ENCODE measurements around the gene STUB1. TPM values are rescaled to one million over a fixed set of nuclear protein-coding genes. Genes with fewer than 3 reads are reported as not detected.

Gene STUB1
- total and polyA plus RNA-seq, 2 donors: 70.2 to 122 TPM

- Histone ChIP-seq H3K4me3 (ENCODE audit: low read length in 2 of 2) (peak within 1 kb of the TSS; percentile 72 to 91), H3K27ac (ENCODE audit: low read depth in 1 of 2, low read length in 1 of 2) (peak within 1 kb of the TSS; percentile 36 to 89), H3K36me3 (ENCODE audit: control insufficient read depth in 2 of 2, insufficient read depth in 2 of 2, low read length in 1 of 2) (peaks cover 39% of the 10 kb centered on the region in 2 donors), H3K9me3 (ENCODE audit: control insufficient read depth in 2 of 2, insufficient read depth in 1 of 2, low read length in 1 of 2) (no peaks in the 10 kb centered on the region), H3K4me1 (ENCODE audit: control insufficient read depth in 2 of 2, insufficient read depth in 2 of 2, low read length in 2 of 2) (peaks cover 8 to 12% of the 10 kb centered on the region in 2 donors), H3K27me3 (ENCODE audit: control insufficient read depth in 2 of 2, insufficient read depth in 1 of 2, low read length in 1 of 2) (no peaks in the 10 kb centered on the region)
- WGBS: under 1% methylated on average over 78 of the region's 78 CpGs
- peak in 7 of 9 donors; percentile 67 to 91 (median 81) for DNase-seq (ENCODE audit: low read depth in 6 of 9, low spot score in 9 of 9)
Measured at GRCh38 chr16:667780-668518, 12.3 kb upstream of the STUB1 start, which contains the start of gene RHOT2. TSS of gene RHOT2 (plus strand) at chr16:668132. CDS start at chr16:668200, 68 bp downstream.

GRCh38 chr16:668519-669171 is 11.6 kb upstream of the STUB1 start:
- DNase-seq (ENCODE audit: low read depth in 6 of 9, low spot score in 9 of 9): no peak

DNA sequence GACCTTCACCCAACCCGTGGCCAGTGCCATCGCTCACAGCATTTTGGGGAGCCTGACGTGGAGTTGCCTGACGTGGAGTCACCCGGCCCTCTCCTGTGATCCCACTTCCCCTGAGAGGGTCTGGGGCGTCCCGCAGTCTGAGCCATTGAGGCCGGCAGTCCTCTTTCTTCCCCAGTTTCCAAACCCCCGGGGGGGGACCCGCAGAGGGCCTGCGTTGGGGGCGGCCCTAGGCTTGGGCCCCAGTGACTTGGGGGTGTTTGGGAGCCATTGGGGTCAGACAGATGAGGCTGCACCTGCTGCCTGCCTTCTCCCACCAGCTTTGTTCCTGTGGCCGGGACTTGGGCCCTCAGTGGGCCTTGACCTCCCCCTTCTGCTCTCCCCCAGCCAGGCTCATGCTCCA is 10.5 kb upstream of the STUB1 start:
- H3K27me3 ChIP-seq (ENCODE audit: control insufficient read depth in 2 of 2, insufficient read depth in 1 of 2, low read length in 1 of 2): peaks cover 3 to 8% of the 10 kb centered on the region in 2 donors
- whole genome bisulfite sequencing: 97% methylated on average over 13 of the region's 13 CpGs
- peaks cover 8 to 12% of the 10 kb centered on the region in 2 donors for H3K4me1 ChIP-seq (ENCODE audit: control insufficient read depth in 2 of 2, insufficient read depth in 2 of 2, low read length in 2 of 2)
- no peak for DNase-seq (ENCODE audit: low read depth in 6 of 9, low spot score in 9 of 9)
- H3K4me3 ChIP-seq (ENCODE audit: low read length in 2 of 2): no peak overlapping the region
- H3K36me3 ChIP-seq (ENCODE audit: control insufficient read depth in 2 of 2, insufficient read depth in 2 of 2, low read length in 1 of 2): peaks cover 51 to 53% of the 10 kb centered on the region in 2 donors
- H3K9me3 ChIP-seq (ENCODE audit: control insufficient read depth in 2 of 2, insufficient read depth in 1 of 2, low read length in 1 of 2): no peaks in the 10 kb centered on the region
- H3K27ac ChIP-seq (ENCODE audit: low read depth in 1 of 2, low read length in 1 of 2): no peak overlapping the region

More at GRCh38 chr16:668519-669171, 11.6 kb upstream of the STUB1 start:
- no peaks in the 10 kb centered on the region for H3K27me3 ChIP-seq (ENCODE audit: control insufficient read depth in 2 of 2, insufficient read depth in 1 of 2, low read length in 1 of 2)
- WGBS: 12% methylated on average over 50 of the region's 50 CpGs
- peaks cover 8 to 12% of the 10 kb centered on the region in 2 donors for H3K4me1 ChIP-seq (ENCODE audit: control insufficient read depth in 2 of 2, insufficient read depth in 2 of 2, low read length in 2 of 2)
- peaks cover 45 to 46% of the 10 kb centered on the region in 2 donors for H3K36me3 ChIP-seq (ENCODE audit: control insufficient read depth in 2 of 2, insufficient read depth in 2 of 2, low read length in 1 of 2)
- H3K27ac ChIP-seq (ENCODE audit: low read depth in 1 of 2, low read length in 1 of 2): peak overlapping the region in 1 of 2 donors; percentile 89
- no peaks in the 10 kb centered on the region for H3K9me3 ChIP-seq (ENCODE audit: control insufficient read depth in 2 of 2, insufficient read depth in 1 of 2, low read length in 1 of 2)
- peak overlapping the region; percentile 72 to 91 for H3K4me3 ChIP-seq (ENCODE audit: low read length in 2 of 2)

DNA sequence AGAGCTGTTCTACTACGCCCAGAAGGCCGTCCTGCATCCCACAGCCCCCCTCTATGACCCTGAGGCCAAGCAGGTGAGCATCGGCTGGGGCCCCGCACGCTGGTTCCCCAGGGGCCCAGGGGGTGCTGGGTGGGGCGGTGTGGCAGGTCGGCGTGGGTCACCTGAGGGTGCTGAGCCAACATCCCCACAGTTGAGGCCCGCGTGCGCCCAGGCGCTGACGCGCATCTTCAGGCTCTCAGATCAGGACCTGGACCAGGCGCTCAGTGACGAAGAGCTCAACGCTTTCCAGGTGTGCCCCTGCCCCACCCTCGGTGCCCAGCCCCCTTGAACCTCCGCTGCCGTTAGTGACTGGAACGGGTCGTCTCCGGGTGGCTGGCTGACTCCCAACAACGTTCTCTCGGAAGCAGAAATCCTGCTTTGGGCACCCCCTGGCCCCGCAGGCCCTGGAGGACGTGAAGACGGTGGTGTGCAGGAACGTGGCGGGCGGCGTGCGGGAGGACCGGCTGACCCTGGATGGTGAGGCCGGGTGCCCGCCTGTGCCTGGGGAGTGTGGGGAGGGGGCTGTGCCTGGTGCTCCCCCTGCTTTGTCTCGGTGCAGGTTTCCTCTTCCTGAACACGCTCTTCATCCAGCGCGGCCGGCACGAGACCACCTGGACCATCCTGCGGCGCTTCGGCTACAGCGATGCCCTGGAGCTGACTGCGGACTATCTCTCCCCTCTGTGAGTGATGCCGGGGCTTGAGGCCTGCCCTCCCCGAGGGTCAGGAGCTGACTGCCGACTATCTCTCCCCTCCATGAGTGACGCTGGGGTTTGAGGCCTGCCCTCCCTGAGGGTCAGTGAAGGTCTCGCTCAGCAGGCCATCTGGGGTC is 9.5 kb upstream of the STUB1 start:
- peaks cover 51 to 53% of the 10 kb centered on the region in 2 donors for H3K36me3 ChIP-seq (ENCODE audit: control insufficient read depth in 2 of 2, insufficient read depth in 2 of 2, low read length in 1 of 2)
- 95% methylated on average over 52 of the region's 52 CpGs for WGBS
- H3K4me3 ChIP-seq (ENCODE audit: low read length in 2 of 2): no peak overlapping the region
- H3K9me3 ChIP-seq (ENCODE audit: control insufficient read depth in 2 of 2, insufficient read depth in 1 of 2, low read length in 1 of 2): no peaks in the 10 kb centered on the region
- no peak overlapping the region for H3K27ac ChIP-seq (ENCODE audit: low read depth in 1 of 2, low read length in 1 of 2)
- peaks cover 10 to 17% of the 10 kb centered on the region in 2 donors for H3K4me1 ChIP-seq (ENCODE audit: control insufficient read depth in 2 of 2, insufficient read depth in 2 of 2, low read length in 2 of 2)
- DNase-seq (ENCODE audit: low read depth in 6 of 9, low spot score in 9 of 9): no peak
- peaks cover 13 to 17% of the 10 kb centered on the region in 2 donors for H3K27me3 ChIP-seq (ENCODE audit: control insufficient read depth in 2 of 2, insufficient read depth in 1 of 2, low read length in 1 of 2)

GRCh38 chr16:671353-672131 is 8.7 kb upstream of the STUB1 start:
- peaks cover 21 to 26% of the 10 kb centered on the region in 2 donors for H3K27me3 ChIP-seq (ENCODE audit: control insufficient read depth in 2 of 2, insufficient read depth in 1 of 2, low read length in 1 of 2)
- peaks cover 48 to 53% of the 10 kb centered on the region in 2 donors for H3K36me3 ChIP-seq (ENCODE audit: control insufficient read depth in 2 of 2, insufficient read depth in 2 of 2, low read length in 1 of 2)
- H3K4me1 ChIP-seq (ENCODE audit: control insufficient read depth in 2 of 2, insufficient read depth in 2 of 2, low read length in 2 of 2): peaks cover 11 to 17% of the 10 kb centered on the region in 2 donors
- H3K4me3 ChIP-seq (ENCODE audit: low read length in 2 of 2): no peak overlapping the region
- WGBS: 97% methylated on average over 40 of the region's 40 CpGs
- DNase-seq (ENCODE audit: low read depth in 6 of 9, low spot score in 9 of 9): no peak
- no peaks in the 10 kb centered on the region for H3K9me3 ChIP-seq (ENCODE audit: control insufficient read depth in 2 of 2, insufficient read depth in 1 of 2, low read length in 1 of 2)
- no peak overlapping the region for H3K27ac ChIP-seq (ENCODE audit: low read depth in 1 of 2, low read length in 1 of 2)

DNA sequence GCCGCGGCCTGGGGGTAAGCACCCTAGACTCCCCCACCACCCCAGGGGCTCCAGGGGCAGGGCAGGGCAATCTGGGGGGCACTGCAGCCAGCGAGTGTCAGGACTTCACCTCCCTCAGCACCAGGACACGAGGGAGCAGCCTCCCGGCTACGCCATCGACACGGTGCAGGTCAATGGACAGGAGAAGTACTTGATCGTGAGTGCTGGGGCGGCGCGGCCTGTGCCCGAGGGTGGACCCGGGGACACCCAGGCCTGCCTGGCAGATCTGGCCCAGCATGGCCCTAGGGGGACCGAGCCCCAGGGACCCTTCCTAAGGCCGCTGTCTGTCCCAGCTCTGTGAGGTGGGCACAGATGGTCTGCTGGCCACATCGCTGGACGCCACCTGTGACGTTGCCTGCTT is 7.8 kb upstream of the STUB1 start:
- DNase-seq (ENCODE audit: low read depth in 6 of 9, low spot score in 9 of 9): no peak
- H3K9me3 ChIP-seq (ENCODE audit: control insufficient read depth in 2 of 2, insufficient read depth in 1 of 2, low read length in 1 of 2): no peaks in the 10 kb centered on the region
- H3K27me3 ChIP-seq (ENCODE audit: control insufficient read depth in 2 of 2, insufficient read depth in 1 of 2, low read length in 1 of 2): peaks cover 30 to 34% of the 10 kb centered on the region in 2 donors
- peaks cover 48 to 53% of the 10 kb centered on the region in 2 donors for H3K36me3 ChIP-seq (ENCODE audit: control insufficient read depth in 2 of 2, insufficient read depth in 2 of 2, low read length in 1 of 2)
- no peak overlapping the region for H3K27ac ChIP-seq (ENCODE audit: low read depth in 1 of 2, low read length in 1 of 2)
- no peak overlapping the region for H3K4me3 ChIP-seq (ENCODE audit: low read length in 2 of 2)
- H3K4me1 ChIP-seq (ENCODE audit: control insufficient read depth in 2 of 2, insufficient read depth in 2 of 2, low read length in 2 of 2): peaks cover 10 to 22% of the 10 kb centered on the region in 2 donors
- whole genome bisulfite sequencing: 94% methylated on average over 19 of the region's 19 CpGs

DNA sequence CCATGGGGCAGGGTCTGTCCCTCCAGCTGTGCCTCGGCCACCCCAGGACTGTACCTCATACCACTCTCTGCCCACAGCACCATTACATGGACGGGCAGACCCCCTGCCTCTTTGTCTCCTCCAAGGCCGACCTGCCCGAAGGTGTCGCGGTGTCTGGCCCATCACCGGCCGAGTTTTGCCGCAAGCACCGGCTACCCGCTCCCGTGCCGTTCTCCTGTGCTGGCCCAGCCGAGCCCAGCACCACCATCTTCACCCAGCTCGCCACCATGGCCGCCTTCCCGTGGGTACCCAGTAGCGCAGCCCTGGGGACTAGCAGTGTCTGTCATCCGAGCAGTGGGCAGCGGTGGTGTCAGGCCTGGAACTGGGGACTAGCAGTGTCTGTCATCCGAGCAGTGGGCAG is 7.4 kb upstream of the STUB1 start:
- no peaks in the 10 kb centered on the region for H3K9me3 ChIP-seq (ENCODE audit: control insufficient read depth in 2 of 2, insufficient read depth in 1 of 2, low read length in 1 of 2)
- H3K36me3 ChIP-seq (ENCODE audit: control insufficient read depth in 2 of 2, insufficient read depth in 2 of 2, low read length in 1 of 2): peaks cover 48 to 53% of the 10 kb centered on the region in 2 donors
- no peak overlapping the region for H3K27ac ChIP-seq (ENCODE audit: low read depth in 1 of 2, low read length in 1 of 2)
- no peak overlapping the region for H3K4me3 ChIP-seq (ENCODE audit: low read length in 2 of 2)
- peaks cover 7 to 20% of the 10 kb centered on the region in 2 donors for H3K4me1 ChIP-seq (ENCODE audit: control insufficient read depth in 2 of 2, insufficient read depth in 2 of 2, low read length in 2 of 2)
- peaks cover 30 to 39% of the 10 kb centered on the region in 2 donors for H3K27me3 ChIP-seq (ENCODE audit: control insufficient read depth in 2 of 2, insufficient read depth in 1 of 2, low read length in 1 of 2)
- WGBS: 96% methylated on average over 21 of the region's 21 CpGs
- no peak for DNase-seq (ENCODE audit: low read depth in 6 of 9, low spot score in 9 of 9)

GRCh38 chr16:673399-673991 is 6.7 kb upstream of the STUB1 start:
- no peak overlapping the region for H3K27ac ChIP-seq (ENCODE audit: low read depth in 1 of 2, low read length in 1 of 2)
- WGBS: 97% methylated on average over 18 of the region's 18 CpGs
- peaks cover 48 to 53% of the 10 kb centered on the region in 2 donors for H3K36me3 ChIP-seq (ENCODE audit: control insufficient read depth in 2 of 2, insufficient read depth in 2 of 2, low read length in 1 of 2)
- DNase-seq (ENCODE audit: low read depth in 6 of 9, low spot score in 9 of 9): no peak
- H3K4me3 ChIP-seq (ENCODE audit: low read length in 2 of 2): no peak overlapping the region
- H3K4me1 ChIP-seq (ENCODE audit: control insufficient read depth in 2 of 2, insufficient read depth in 2 of 2, low read length in 2 of 2): peaks cover 7 to 25% of the 10 kb centered on the region in 2 donors
- H3K27me3 ChIP-seq (ENCODE audit: control insufficient read depth in 2 of 2, insufficient read depth in 1 of 2, low read length in 1 of 2): peaks cover 32 to 45% of the 10 kb centered on the region in 2 donors
- H3K9me3 ChIP-seq (ENCODE audit: control insufficient read depth in 2 of 2, insufficient read depth in 1 of 2, low read length in 1 of 2): no peaks in the 10 kb centered on the region

Data from thymus (tissue), 11 donors.